Measurements from ENCODE around the gene ODAD2. TPM values are rescaled to one million over a fixed set of nuclear protein-coding genes. Genes with fewer than 3 reads are reported as not detected.

ODAD2 gene
- total and polyA plus RNA-seq, 2 of the 8 experiments (the other 6 are each of a cell fraction or from before 2014, with no cell fraction given) = 0.95 to 4.3 TPM

GRCh38 chr10:28020080-28020860 lies 21.4 kb upstream of the ODAD2 start:
- H2BK12ac ChIP-seq (ENCODE audit: low read depth, low read length) = no peak overlapping the region
- H3K27ac ChIP-seq (ENCODE audit: low read depth, low read length) = no peak overlapping the region
- H3K79me1 ChIP-seq (ENCODE audit: low read depth, low read length) = no peaks in the 10 kb centered on the region
- no peak overlapping the region for H3K9ac ChIP-seq (replicated peaks in 1 of 4; ENCODE audit: extremely low read depth in 1 of 4, low read depth in 3 of 4, low read length in 3 of 4)
- H2BK20ac ChIP-seq (ENCODE audit: low read length) = no peak overlapping the region
- no peak overlapping the region for H2AK5ac ChIP-seq (ENCODE audit: low read depth, low read length)
- no peak overlapping the region for H3K23ac ChIP-seq (ENCODE audit: insufficient read length)
- no peaks in the 10 kb centered on the region for H3K23me2 ChIP-seq (ENCODE audit: low read depth, low read length)
- H4K20me1 ChIP-seq (replicated peaks in 1 of 2; ENCODE audit: control insufficient read depth in 1 of 2, insufficient read depth in 2 of 2, low read length in 2 of 2) = no peaks in the 10 kb centered on the region
- FAIRE-seq (no peak), DNase-seq (ENCODE audit: low read depth in 1 of 2, low spot score in 2 of 2) (no peak)
- H3K79me2 ChIP-seq (ENCODE audit: control insufficient read depth in 1 of 2, insufficient read depth in 2 of 2, low read length in 2 of 2) = no peaks in the 10 kb centered on the region
- no peak overlapping the region for H3K56ac ChIP-seq (replicated peaks; ENCODE audit: insufficient read length, low read depth, low read length)
- no peak overlapping the region for H3K4me3 ChIP-seq (ENCODE audit: extremely low read depth in 1 of 4, insufficient read depth in 2 of 4, low read depth in 3 of 4, low read length in 4 of 4)
- no peaks in the 10 kb centered on the region for H3K9me3 ChIP-seq (ENCODE audit: insufficient read depth in 2 of 2, low read depth in 1 of 2, low read length in 1 of 2)
- H4K8ac ChIP-seq (ENCODE audit: extremely low read depth, insufficient read depth, low read length) = no peak overlapping the region
- no peak overlapping the region for H2BK15ac ChIP-seq (ENCODE audit: low read length)
- CTCF ChIA-PET (ENCODE audit: partially characterized antibody) = no interaction called here
- H3K4me1 ChIP-seq (replicated peaks in 1 of 4; ENCODE audit: control insufficient read depth in 3 of 4, insufficient read depth in 4 of 4, low read length in 3 of 4) = no peaks in the 10 kb centered on the region
- no peak overlapping the region for H3K4me2 ChIP-seq (ENCODE audit: insufficient read depth in 1 of 2, low read depth in 2 of 2, low read length in 2 of 2)
- peak overlapping the region; percentile 49; the same call in 1 of the 2 replicates for H2AFZ ChIP-seq (ENCODE audit: low read length)
- no peak overlapping the region for H2BK120ac ChIP-seq (replicated peaks; ENCODE audit: low read depth, low read length)
- H4K91ac ChIP-seq (replicated peaks; ENCODE audit: insufficient read length, low read length) = no peak overlapping the region
- no peaks in the 10 kb centered on the region for H3K27me3 ChIP-seq (replicated peaks in 1 of 4; ENCODE audit: control insufficient read depth in 3 of 4, extremely low read depth in 1 of 4, insufficient read depth in 3 of 4, low read length in 3 of 4)
- no peak overlapping the region for H3K18ac ChIP-seq (ENCODE audit: extremely low read depth, low read length)
- H3K36me3 ChIP-seq (ENCODE audit: control insufficient read depth in 2 of 4, insufficient read depth in 4 of 4, low read length in 3 of 4) = no peaks in the 10 kb centered on the region
- no peak overlapping the region for H3K4ac ChIP-seq (replicated peaks; ENCODE audit: insufficient read length, low read depth, low read length)
- POLR2A ChIA-PET (ENCODE audit: partially characterized antibody) = no interaction called here
- WGBS, 2 experiments (ENCODE audit: extremely low coverage in 1 of 2, insufficient coverage in 1 of 2, insufficient read length in 1 of 2, insufficient replicate concordance in 2 of 2, low coverage in 1 of 2, low lambda C conversion rate in 2 of 2, missing lambda C conversion rate in 1 of 2) = 93% methylated on average over 12 of the region's 12 CpGs; no CpG with 5 or more reads in 1 of the 2 experiments
- no peak overlapping the region for H2BK5ac ChIP-seq (ENCODE audit: low read depth, low read length)
- H4K5ac ChIP-seq (ENCODE audit: insufficient read length, low read depth, low read length) = no peak overlapping the region
- TF ChIP-seq ZNF274 (IDR thresholded peaks at IDR 0.05; ENCODE audit: borderline replicate concordance, extremely low read depth, low read length) (no peak), JUN (IDR thresholded peaks at IDR 0.05; ENCODE audit: low read depth, low read length) (no peak), USF2 (IDR thresholded peaks at IDR 0.05; ENCODE audit: low read length) (no peak), RFX5 (IDR thresholded peaks at IDR 0.05; ENCODE audit: borderline replicate concordance, low read depth, low read length) (no peak), CBX5 (IDR thresholded peaks at IDR 0.05; ENCODE audit: low read depth, low read length) (no peak), SIN3A (conservative IDR thresholded peaks at IDR 0.05 in 1 of 2, IDR thresholded peaks at IDR 0.05 in 1 of 2; ENCODE audit: low read depth in 1 of 2, low read length in 2 of 2) (no peak)
- H3K14ac ChIP-seq (ENCODE audit: insufficient read length) = no peak overlapping the region

All from H1 (cell line).